HG02798 (cell line): ENCODE measurements around the gene MYLK2.
"Not testable (repeated sequence)": the region's sequence is repeated elsewhere in the genome, so short reads cannot be mapped to it uniquely, and the experiment has no call there.

Experiments
- ATAC-seq: cut with Tn5 transposase; IDR thresholded peaks from one replicate; pipeline ENCODE4 v1.9.1; 2021; ENCODE audit warnings: mild to moderate bottlenecking; ENCODE audit not compliant: unreplicated experiment, poor library complexity

MYLK2 gene

DNA sequence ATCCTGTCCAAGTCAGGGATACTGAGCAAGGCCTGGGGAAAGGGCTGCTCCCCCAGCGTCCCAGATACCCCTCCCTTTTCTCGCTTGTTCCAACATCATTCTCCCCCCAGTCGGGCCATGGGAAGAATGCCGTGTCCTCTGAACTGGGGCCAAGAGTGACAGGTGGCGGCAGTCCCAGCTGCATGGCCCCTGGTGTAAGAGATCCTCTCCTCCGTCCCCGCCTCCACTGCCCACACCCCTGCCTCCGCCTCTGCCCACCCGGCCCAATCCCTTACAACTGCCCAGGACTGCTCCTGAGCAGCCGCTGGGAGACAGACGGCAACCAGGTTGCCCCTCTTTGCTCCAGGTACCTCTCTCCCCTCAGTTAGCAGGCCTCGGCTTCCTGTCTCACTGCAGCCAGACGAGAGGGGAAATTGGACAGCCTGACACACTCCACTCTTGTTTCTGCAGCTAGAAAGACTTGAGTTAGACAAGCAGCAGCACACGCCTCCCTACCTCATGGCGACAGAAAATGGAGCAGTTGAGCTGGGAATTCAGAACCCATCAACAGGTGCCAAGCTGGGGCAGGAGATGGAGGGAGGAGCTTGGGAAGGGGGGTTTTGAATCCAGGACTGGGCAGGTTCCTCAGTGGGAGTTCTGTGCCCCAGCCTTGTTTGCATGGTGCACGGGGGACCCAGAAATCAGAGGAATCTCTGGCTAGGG, at the start of gene MYLK2:
Gene MYLK2, plus strand, starts transcription at position 274 of the 702 bp plus-strand sequence. Its CDS starts 225 bp downstream, at position 499.
- ATAC-seq, result no peak

- no peak for ATAC-seq
Observed at GRCh38 chr20:31769681-31770080, 49.5 kb upstream of the MYLK2 start.

DNA sequence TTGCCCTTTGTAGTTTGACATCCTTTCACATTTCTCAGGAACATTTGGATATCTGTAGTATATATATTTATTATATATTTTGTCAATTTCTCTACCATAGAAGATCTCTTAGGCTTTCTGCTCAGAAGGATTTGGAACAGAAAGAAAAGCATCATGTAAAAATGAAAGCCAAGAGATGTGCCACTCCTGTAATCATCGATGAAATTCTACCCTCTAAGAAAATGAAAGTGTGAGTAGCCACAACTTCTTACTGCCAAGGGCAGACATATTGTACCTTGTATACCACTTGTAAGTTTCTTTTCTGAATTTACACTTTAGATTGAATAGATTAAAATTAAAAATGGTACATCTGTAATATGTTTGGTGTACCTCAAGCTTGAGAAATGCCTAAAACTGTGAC, 48.9 kb upstream of the MYLK2 start:
- no peak for ATAC-seq

GRCh38 chr20:31774408-31774807, 44.7 kb upstream of the MYLK2 start:
- no peak for ATAC-seq

GRCh38 chr20:31780839-31781238, 38.3 kb upstream of the MYLK2 start:
- ATAC-seq, result no peak

- ATAC-seq, result no peak
Observed at GRCh38 chr20:31781945-31782344, 37.2 kb upstream of the MYLK2 start.

- ATAC-seq, result no peak
Observed at GRCh38 chr20:31784354-31785044, 34.7 kb upstream of the MYLK2 start.

- ATAC-seq, result no peak
Observed at GRCh38 chr20:31785089-31785488, 34.1 kb upstream of the MYLK2 start.

GRCh38 chr20:31788578-31788977, 30.6 kb upstream of the MYLK2 start:
- no peak for ATAC-seq

DNA sequence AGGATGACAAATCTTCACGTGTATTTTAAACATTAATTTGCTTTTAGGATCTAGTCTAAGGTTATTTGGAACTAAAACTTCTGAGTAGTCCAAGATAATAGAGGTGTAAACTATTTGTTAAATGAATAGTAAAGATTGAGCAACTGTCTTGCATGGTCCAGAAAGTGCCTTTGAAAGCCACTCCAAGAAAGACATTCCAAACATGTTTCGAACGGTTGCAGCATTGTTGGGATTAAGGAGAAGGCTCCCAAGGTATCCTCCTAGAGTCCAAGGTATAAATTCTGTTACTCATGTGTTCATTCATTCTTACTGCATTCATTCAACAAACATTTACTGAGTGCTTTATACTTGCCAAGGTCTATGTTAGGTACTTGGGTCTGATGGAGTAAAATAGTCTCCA, 28.8 kb upstream of the MYLK2 start:
- no peak for ATAC-seq

DNA sequence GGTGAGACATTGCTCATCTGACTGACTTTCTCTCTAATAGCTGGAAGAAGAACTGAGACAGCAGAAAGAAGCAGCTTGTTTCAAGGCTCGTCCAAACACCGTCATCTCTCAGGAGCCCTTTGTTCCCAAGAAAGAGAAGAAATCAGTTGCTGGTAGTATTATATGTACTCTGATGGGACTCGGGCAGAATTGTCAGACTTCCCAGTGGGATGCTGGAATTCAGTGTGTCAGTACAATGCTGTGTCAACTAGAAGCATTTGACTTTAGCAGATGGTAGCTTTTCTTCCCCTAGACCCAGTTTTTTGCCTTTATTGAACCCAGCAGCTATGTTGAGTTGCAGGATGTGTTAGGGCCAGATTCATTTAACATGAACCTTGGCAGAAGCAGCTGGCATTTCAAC, 21.8 kb upstream of the MYLK2 start:
- no peak for ATAC-seq

- no peak for ATAC-seq
Observed at GRCh38 chr20:31801508-31801907, 17.6 kb upstream of the MYLK2 start.

DNA sequence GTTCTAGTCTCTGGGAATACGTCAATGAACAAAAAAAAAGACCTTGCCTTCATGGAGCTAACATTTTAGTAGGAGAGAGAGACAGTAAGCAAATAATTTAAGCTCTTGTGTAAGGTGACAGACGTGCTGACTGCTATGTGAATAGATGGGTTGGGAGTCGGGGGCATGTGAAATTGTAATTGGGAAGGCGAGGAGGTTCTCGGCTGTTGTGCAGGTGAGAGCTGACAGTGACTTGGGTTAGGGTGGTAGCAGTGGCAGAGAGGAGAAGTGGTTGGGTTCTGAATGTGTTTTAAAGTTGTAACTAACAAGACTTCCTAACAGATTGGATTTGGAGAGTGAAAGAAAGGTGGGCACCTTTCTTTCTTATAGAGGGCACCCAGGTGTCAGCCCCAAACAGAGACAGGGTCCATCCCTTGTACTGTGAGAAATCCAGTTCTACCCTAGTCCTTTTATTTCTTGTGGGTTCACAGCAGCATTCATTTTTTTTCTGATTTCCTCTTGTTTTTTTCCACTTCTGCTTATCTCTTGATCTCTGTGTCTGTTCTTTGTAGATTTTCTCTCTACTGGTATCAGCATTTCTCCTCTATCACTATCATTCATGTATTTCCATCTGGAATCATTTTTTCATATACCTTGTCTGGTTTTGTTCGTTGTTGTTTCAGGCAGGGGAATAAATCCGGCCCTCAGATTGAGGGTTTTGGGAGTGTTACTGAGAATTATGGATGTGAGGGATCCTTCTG, 15.4 kb upstream of the MYLK2 start:
- no peak for ATAC-seq

DNA sequence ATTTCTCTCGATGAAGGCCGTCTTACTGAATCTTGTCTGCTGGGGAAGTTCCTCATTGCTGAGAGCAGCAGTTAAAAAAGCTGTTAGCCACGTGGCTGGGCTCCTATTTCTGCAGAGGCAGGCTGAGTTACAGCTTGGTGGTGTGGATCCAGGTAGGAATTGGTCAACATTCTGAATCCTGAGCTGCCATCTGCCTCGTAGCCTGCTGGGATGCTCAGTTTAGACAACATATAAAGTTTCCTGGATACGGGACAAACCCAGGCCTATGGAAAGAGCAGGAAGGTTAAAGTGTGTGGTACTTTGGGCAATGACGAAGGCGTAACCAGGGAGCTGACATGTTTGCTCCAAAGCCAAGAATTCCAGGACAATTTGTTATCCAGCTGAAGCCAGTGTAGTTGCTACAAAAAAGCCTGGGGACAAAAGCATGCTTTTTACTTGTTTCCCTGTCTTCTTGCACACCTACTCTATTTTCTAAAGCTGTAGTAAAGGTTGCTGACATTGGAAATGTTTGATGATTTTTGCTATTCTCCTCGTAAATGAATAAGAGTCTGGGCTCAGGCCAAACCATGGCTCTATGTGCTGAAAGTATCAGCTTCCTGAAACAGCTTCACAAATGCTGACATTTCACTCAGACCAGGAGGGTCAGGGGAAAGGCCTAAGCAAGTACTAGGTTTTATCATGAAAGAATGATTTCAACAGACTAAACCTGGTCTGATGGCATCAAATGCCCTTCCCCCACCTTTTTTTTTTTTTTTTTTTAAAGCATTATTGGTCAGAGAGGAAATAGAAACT, 12.4 kb upstream of the MYLK2 start:
- ATAC-seq, result no peak

DNA sequence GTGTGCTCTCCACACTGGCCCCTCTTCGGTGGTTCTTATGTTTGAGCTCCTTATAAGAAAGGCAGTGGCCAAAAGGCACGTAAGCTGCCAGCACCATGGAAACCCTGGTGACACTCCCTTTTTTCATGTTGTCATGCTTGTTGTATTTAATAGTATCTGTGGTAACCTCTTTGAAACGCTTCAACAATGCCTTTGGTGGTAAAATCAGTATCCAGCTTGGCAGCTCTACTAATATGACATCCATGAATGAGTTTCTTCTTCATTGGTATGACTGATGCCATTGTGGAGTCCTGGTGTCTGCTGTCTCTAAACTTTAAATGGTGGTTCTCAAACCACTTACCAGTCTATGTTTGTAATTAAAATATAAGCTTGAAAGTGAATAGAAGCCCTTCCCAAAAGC, 10.7 kb upstream of the MYLK2 start:
- no peak for ATAC-seq

DNA sequence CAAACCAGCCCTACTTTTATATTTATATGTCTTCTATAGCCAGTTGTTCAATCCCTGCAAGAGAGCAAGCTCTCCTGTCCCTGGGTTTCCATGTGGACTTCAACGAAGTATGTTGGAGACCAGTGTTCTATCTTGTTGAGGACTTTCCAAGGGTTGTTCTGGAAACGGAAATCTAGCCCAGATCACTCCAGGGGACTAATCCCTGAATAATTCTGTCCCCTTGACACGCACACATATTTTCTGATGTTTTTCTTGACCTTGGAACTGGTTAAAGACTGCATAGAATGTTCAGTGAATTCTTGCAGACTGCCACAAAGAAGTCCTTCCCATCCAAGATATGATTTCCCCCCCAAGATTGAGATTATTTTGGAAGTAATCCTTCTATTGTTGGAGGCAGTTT, 9.5 kb upstream of the MYLK2 start:
- no peak for ATAC-seq

DNA sequence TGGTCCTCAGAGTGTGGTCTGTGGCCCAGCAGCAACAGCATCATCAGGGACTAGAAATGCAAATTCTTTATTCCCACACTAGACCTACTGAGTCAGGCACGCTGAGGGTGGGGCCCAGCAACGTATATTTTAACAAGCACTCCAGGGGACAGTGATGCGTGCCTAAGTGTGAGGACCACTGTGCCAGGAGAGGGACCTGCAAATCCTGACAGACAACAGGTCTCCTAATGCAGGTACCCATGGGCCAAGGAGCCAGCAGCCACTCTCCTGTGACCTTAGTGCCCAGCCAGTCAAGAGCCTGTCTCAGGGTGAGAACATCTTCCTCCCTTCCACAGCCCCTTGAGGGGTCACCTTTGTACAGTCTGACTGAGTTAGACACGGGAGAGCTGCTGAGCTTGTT, 8.0 kb upstream of the MYLK2 start:
- ATAC-seq, result no peak

DNA sequence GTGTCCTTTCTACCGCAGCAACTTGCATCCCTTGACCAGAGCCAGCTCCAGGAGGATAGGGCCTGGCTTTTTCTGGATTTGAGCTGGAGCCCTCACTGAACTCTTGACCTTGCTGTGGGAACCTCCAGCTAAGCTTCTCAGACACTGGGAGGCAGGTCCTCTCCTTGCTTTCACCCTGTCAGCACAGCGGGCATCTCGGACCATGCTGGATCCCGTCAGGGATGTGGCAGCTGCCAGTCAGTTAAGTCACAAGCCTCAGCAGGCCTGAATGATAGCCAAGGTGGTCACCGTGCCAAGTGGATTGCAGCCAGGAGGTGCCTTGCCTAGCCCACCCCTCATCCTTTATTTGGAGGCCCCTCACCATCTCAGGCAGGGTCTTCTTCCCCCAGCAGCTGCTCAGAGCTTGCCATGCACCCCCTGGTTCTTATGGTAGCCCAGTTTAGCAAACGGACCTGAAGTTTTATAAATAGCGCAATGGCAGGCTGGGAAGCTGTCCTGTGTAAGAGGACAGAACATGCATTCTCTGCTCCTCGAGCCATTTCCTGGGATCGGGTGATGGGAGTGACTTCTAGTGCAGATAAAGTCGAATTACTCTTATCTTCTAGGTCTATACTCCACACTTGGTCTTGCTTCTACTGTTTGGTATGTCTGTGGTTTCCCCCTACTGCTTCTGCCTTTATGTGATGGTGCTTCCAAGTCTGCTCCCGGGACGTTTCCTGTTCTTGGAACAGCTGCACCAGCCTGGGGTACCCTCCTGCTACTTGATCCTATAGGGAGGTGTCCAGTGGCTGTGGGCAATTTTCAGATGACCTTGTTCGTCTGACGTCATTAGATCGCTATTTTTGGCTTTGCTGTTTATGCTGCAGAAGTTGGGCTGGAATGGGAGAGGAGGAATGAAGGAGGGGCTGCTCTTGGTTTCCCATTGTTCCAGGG, 7.1 kb upstream of the MYLK2 start:
- ATAC-seq, result no peak

DNA sequence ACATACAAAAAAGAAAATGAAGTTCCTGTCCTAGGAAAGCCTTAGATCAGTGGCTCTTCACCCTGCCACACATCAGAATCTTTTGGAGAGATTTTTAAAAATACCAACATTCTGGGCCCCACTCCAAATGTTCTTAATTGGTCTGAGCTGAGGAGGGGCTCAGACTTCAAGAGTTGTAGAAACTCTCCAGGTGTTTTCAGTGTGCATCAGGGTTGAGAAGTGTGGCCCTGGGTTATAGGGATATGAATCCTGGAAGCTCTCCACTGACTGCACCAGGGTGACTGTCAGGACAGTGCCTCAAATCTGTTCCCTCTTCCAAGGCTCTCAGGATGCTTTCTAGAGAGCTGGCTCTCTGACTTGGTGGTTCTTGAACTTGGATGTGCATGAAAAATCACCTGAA, 5.5 kb upstream of the MYLK2 start:
- ATAC-seq, result no peak

- not testable (repeated sequence) for ATAC-seq
Observed at GRCh38 chr20:31814142-31814541, 5.0 kb upstream of the MYLK2 start.
